ENCODE measurements around the gene MDFI.

The MDFI gene

DNA sequence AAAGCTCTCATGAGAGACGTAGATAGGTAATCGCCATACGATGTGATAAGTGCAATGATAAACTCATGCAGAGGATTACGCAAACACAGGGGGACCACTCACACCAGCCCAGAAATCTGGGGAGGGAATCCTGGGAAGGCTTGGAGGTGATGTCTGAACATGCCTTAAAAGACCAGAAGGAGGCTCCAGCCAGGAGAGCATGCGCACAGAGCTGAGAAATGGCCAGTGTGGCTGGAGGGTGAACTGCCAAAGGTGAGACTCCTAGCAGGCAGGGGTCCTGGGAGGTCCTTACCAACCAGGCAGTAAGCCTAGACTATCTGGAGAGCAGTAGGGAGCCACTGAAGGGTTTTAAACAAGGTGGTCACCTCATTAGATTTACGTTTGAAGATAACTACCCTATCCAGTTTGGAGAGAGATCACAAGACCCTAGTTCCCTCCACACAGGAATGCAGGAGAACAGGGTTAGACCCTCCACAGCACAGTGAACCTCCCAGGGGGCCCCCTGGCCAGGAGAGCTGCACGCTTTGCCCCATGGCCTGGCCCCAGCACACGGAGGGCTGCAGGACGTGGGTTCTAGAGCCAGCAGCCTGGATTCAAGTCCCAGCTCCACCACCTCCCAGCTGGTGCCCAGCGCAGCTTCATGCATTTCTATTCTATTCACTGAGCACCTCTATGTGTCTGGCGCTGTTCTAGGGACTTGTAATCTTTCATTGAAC is 13.1 kb downstream of the MDFI start:
- DNase-seq (ENCODE audit: low read depth), result no peak

DNA sequence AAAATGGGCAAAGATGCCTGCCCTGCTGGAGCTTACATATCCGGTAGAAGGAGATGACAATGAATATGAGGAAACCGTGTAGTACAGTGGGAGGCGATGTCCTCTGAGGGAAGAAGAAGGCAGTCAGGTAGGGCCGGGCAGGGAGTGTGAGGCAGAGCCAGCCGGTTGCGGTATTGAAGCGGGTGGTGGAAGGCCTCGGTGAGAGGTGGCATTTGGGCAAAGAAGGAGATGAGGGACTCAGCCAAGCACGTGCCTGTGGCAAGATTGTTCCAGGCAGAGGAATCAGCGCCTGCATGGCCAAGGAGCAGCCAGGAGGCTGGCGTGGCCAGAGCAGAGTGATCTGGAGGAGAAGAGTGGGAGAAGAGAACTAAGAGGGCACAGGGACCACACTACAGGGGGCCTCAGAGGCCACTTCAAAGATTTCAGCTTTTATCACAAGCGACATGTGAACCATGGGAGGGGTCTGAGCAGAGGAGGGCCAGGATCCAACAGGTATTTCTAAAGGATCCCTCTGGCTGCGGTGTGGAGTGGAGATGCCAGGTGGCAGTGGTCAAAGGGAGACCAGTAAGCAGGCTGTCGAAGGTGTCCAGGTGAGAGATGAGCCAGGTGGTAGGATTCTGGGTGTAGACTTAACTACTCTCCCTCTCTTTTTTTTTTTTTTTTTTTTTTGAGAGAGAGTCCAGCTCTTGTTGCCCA is 13.8 kb downstream of the MDFI start:
- no peak for DNase-seq (ENCODE audit: low read depth)

DNA sequence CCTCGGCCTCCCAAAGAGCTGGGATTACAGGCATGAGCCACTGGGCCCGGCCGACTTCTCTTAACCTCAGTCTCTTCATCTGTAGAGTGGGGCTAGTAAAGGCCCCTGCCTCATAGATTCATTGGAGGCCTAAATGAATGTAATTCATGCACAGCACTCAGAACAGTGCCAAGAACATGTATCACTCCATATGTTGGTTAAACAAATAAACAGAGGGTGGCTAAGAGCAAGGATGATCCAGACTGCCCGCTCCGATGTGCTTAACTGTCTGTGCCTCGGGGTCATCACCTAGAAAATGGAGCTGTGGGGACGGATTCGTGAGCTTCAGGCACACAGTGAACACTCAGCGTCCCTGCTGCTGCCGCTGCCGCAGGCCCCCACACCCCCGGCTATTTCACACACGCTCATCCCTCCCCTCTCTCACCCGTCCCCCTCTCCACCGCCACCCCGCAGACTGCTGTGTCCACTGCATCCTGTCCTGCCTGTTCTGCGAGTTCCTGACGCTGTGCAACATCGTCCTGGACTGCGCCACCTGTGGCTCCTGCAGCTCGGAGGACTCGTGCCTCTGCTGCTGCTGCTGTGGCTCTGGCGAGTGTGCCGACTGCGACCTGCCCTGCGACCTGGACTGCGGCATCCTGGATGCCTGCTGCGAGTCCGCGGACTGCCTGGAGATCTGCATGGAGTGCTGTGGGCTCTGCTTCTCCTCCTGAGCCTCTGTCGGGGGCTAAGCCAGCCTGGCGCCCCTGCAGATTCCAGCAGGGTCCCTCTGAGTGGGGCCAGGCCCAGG is 14.8 kb downstream of the MDFI start:
- no peak for DNase-seq (ENCODE audit: low read depth)

DNA sequence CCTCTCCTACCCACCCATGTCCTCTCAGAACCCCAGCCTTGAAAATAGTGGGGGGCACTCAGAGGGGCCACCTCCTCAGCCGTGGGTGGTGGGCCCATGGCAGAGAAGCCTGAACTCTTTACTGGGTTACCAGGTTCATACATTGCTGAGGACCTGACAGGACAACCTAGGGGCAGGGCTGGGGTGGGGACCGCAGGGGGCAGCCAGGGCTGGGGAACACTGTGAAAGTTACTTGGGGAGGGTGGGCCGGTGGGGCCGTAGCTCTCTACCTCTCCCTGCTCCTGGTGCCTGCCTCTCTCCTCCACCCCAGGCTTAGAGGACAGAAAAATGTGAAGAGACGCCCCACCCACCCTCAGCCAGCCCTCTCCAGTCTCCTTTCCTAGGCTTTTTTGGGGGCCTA is 15.4 kb downstream of the MDFI start:
- no peak for DNase-seq (ENCODE audit: low read depth)

DNA sequence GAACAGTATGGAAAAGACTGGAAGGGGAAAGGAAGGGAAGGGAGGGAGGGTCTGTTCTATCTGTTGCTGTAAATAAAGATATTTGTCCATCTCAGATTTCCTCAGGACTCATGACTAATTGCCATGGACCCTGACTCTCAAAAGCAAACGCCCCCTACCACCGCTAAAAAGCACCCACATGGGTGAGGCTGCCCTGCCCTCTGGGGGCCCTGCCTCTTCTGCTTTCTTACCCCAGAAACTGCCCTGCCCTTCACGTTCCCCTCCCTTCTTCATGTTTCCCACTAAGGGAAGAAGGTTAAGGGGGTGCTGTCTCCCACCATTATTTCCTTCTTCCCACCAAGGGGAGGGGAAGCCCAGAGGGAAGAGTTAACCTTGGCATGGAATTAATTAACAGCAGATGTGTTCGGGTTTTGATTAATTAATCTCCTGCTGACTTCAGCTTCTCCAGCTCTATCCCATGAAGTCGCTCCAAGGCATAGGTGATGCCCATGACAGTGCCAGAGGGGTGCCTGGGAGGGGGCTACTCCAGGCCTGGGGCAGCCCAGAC is 16.0 kb downstream of the MDFI start:
- no peak for DNase-seq (ENCODE audit: low read depth)

DNA sequence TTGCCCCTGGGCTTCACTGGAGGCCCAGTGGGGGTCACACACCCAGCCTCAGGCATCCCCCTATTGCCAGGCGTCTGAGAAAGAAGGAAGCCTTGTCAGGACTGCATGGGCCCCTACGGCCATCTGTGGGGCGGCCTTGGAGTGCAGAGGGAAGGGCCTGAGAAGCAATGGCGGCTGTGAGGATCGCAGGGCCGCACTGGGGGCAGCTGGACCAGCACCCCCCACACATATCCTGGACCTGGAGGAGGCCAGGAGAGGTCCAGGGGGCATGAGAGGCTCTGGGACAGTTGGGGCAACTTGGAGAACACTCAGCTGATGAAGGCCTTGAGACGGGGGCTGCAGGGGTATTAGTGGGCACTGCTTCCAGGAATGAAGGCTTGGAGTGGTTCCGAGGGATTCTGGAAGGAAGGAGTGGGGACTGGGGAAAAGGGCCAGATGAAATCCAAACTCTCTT is 16.5 kb downstream of the MDFI start:
- no peak for DNase-seq (ENCODE audit: low read depth)

DNA sequence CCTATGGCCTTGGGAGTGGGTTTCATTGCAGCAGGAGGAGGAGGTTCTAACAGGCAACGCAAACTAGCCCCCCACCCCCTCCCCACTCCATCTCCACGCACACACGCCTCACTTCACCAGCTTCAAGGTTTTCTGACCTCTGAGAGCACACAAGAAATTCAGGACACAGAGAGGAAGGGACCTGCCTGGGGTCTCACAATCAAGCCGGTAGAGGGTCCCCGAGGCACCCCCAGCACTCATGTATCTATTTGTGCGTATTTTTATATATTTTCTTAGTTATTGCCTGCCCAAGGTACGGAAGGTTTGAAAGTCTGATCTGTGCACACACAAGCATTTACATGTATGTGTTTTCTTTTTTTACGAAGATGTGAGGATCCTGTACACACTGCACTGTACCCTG is 16.9 kb downstream of the MDFI start:
- DNase-seq (ENCODE audit: low read depth), result no peak

DNA sequence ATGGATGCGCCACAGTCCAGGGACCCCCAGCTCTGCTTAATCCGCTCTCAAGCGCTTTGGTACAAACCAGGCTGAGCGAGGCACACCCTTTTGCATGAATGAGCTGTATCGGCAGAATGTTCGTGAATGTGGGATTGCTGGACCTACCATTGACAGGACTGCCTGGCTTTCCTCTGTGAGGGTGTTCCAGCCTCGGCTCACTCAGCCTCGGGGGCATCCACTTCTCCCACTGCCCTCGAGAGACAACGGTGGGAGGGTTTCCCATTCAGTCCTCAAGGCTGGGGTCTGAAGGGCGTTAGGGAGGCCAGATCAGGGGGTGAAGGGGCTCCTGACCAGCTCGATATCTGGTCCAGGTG is 17.4 kb downstream of the MDFI start:
- DNase-seq (ENCODE audit: low read depth), result no peak

DNA sequence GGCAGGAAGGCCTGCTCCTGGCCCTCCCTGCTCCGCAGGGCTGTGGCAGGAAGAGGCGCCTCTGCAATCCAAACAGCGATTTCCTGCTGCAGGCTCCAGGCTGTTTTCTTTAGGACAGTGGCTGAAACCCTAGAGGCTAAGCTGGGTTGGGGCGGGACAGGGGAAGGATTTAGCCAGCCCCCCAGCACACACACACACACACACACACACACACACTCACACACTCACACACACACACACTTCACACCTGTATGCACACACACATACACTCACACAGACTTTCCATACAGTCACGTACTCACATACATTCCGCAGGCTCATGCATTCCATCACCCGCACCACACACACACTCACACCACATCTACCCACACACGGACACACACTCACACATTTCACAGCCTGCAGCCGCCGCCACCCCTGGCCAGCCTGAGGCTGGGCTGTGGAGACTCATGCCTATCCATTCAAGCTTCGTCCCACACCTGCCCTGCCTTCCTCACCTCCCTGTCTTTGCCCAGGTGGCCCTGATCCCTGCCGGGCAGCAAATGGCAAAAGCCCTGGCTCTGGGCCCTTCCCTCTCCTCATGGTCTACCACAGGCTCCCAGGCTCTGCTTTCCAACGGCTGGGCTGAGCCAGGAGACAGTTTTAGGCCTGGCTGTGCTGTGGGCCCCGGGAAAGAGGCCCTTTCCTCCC is 17.9 kb downstream of the MDFI start:
- DNase-seq (ENCODE audit: low read depth), result no peak

DNA sequence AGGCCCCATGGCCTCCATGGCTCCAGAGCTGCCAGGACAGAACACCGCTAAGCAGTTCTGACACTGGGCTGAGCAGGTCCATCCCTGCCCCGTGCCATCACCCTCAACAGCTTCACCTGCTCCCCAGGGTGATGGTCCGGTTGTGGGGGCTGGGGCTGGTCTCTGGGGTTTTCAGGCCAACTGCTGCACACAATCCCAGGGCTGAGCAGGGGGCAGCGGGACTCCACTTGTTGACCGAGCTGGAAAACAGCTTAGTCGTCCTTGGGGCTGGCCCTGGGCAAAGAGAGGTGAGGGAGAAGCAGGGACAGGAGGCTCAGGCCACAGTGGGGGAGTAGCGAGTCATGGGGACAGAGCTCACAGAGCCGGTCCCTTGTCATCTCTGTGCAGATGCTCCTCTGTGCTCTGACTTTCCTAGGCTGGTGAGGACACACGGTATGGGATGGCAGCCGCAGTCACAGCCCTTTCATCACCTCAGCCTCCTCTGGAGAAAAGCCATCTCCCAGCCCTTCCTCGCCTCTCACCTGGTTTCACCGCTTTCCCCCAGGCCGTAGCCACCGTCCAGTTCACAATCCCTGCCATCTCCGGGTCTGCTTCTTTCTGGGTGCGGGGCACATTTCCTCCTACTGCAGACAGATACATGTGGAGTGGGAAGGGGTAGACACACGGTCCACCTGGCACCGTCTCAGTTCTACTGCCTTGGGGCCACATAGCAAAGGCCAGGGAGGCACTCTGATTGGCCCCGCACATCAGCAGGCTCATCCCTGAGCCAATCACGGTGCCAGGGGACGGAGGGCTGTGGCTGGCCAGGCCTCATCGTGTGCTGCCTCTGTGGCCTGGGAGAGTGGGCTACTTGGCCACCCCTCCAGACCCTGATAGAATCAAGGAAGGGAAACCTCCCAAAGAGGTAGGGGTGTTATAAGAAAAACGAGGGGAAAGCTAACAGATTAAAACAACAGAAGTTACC is 19.1 kb downstream of the MDFI start:
- no peak for DNase-seq (ENCODE audit: low read depth)

DNA sequence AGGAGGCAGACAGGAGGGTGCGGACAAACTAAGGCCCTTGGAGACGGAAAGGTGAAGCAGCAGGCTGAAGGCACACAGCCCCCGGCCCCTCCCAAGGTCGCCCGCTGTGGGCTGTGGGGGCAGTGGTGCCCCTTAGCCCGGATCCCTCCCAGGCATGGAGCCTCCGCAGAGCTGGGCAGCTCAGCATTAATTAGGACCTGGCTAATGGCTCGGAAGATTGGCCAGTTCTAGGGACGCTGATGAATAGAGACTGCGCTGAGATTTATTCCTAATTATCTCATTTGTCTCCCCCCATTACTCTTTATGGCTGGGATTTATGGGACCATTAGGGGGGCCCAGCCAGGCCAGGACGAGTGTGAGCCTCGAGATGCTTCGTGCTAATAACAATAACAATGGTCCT is 20.4 kb downstream of the MDFI start:
- no peak for DNase-seq (ENCODE audit: low read depth)

DNA sequence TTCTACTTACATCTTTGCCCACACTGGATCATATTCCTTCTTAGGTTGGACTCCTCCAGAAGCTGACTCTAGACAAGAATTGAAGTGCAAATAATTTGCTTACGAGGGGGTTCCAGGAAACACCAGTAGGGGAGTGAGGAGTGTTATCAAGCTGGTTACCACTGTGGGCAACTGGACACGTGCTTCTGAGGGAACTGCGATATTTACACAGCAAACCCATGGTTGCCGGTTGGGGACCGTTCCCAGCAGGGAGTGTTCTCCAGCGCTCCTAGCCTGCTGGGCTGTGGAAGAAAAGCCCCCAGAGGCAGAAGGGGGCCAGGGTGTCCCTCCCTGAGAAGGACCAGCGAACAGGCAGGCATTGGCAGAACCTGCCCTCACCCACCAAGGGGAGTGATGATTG is 21.7 kb downstream of the MDFI start:
- DNase-seq (ENCODE audit: low read depth), result no peak

DNA sequence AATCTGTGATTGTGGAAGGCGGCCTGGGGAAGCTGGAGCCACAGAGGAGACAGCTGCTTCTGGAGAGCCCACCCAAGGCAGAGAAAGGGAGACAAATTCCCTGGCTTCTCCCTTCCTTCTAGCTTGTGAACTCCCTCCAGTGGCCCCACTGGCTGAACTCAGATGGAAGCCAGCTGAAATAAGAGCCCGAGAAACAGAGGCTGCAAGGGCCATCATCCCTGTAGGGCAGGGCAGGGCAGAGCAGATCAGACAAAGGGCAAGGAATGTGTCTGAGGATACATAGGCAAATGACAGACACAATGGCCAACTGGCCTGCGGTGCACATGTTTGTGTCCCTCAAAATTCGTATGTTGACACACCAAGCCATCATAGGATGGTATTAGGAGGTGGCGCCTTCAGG is 25.3 kb downstream of the MDFI start:
- DNase-seq (ENCODE audit: low read depth), result no peak

DNA sequence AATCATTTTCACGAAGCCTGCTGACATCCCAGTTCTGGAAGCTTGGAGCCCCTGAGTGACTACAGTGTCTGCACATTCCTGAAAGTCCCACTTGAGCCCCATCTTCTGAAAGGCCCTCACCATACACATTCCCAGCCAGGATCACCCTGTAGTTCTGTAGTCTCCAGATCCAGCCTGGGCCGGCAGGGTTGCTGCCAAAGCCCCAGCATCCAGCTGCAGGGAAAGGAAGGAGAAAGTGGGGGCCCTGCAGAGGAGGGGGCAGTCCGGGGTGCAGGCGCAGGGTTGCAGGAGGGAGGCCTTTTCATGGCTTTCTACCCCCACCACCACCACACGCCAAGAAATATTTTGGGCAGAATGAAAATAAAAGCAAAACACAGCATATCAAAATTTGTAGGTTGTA is 26.0 kb downstream of the MDFI start:
- DNase-seq (ENCODE audit: low read depth), result no peak

DNA sequence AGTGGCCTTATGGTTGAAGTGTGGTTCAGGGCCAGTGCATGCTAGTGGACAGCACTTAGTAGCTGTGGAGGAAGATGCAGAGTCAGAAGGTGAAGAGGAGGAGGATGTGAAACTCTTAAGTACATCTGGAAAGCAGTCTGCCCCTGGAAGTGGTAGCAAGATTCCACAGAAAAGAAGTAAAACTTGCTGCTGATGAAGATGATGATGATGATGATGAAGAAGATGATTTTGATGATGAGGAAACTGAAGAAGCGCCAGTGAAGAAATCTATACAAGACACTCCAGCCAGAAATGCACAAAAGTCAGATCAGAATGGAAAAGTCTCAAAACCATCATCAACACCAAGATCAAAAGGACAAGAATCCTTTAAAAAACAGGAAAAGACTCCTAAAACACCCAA is 28.9 kb downstream of the MDFI start:
- DNase-seq (ENCODE audit: low read depth), result no peak

DNA sequence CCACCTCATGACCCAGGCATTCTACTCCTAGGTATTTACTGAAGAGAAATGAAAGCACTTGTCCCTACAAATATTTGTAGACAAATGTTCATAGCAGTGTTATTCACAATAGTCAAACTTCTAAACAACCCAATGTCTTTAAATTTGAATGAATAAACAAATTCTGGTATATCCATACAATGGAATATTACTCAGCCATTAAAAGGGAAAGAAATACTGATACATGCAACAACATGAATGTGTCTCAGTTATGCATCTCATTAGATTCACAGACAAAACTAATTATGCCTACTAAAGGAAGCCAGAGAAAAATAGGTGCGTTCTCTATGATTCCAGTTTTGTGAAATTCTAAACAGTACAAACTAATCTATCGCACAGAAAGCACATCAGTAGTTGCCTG is 30.7 kb downstream of the MDFI start:
- DNase-seq (ENCODE audit: low read depth), result no peak

DNA sequence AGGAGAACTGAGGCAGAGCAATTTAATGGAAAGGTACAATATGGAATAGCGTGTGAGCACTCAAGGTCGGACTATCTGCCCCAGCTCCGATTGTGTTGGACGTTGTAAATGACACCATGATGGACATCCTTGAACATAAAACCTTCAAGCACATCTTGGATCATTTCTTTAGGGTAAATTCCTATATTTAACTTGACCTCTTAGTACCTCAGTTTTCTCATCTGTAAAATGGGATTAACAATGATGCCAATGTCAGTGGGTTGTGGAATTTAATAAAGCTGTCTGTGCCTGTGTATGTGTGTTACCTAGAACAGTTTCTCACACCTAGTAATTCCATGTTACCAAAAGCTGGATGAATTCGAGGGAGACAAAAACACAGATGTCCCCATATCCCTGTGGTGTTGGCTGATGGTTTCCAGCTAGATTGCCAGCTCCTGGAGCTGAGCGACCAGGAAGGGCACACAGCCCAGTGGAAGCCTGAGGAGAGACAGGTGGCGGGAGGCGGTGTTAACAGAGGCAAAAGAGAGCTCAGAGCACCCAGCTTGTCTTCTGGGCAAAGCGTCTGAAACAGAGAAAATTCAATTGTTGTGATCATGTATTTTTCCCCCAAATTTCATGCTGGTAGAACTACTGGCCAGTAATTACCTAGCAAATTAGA is 32.6 kb downstream of the MDFI start:
- DNase-seq (ENCODE audit: low read depth), result no peak

DNA sequence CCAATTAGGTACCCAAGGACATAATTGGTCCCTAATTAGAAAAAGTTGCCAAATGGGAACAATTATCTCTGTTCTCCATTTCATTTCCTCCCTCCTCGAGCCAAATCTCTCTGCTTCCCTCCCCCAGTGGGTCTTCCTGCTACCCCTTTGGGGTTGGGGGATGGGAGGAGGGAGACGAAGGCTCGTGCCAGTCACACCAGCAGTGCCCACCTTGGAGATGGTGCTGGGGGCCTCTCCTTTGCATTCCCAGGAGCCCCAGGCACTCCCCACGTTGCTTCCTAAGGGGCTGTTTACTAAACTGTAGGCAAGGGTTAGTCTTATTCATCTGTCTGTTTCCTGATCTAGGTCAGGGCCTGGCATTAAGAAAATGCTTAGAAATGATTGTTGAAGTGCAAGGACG is 33.1 kb downstream of the MDFI start:
- DNase-seq (ENCODE audit: low read depth), result no peak

DNA sequence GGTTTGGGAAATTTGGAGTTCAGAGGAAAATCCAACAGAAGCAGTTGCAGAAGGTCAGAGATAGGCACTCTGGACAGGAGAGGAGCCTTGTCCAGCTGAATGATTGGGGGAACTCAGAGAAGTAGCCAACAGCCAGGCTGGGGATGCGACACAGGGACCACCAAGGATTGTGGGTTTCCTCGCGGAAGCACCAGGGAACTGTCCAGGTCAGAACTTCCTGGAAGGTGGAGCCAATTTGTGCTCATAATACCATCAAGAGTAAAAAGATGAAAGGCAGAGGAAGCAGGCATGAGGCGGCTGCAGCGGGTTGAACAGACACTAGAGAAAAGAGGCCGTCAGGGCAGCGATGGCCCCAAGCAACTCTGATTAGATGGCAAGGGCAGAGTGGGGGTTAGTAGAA is 33.7 kb downstream of the MDFI start:
- DNase-seq (ENCODE audit: low read depth), result no peak

DNA sequence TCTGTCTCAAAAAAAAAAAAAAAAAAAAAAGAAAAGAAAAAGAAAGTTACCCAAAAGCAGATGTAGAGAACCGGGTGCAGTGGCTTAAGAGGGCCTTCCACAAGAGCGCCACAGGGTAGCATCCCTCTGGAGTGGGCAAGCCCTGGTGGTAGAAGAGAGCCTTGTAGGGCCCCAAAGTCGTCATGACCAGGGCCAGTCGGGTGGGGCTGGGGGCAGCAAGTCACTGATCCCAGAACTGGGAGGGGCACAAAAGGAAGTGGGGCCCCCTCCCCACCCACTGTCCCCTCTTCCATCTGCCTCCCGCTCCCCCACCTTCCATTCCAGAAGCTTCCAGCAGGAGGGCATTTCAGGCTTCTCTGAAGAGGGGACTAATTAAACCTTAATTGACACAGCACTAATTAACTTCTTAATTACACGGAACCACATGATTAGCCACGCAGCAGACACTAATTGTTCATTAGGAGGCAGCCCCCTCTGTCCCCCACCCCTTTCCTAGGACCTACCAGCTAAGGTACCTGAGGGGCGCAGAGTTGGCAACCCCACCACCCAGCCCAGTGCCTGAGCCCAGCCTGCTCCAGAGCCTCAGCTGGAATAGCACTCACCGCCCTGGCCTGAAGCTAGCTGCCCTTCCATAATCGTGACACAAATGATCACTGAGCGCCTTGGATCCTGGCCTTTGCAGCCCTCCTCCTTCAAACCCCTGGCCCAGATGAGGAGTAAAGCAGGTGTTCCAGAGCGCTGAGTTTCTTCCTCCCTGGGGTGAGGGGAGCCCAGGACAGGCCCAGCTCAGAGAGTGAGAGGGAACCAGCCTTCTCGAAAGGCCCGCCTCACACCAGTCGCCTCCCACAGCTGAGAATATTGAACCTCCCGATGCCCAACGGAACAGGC is 34.8 kb downstream of the MDFI start:
- DNase-seq (ENCODE audit: low read depth), result no peak

All from activated T-cell treated with anti-CD3 and anti-CD28 coated beads for 48 hours (primary cell).